B cell (primary cell): ENCODE measurements around the gene TRNP1.

Source experiments
- CTCF ChIP-seq: fragments of 200-600 bp; IDR thresholded peaks from one replicate; pipeline ENCODE4 v1.8.0; 2022; ENCODE audit warnings: antibody characterized with exemption, mild to moderate bottlenecking
- EZH2 ChIP-seq: IDR thresholded peaks from 2 replicates; pipeline ENCODE4 v1.6.1; 2012; ENCODE audit warnings: borderline replicate concordance, low read depth, mild to moderate bottlenecking, moderate library complexity, low read length; ENCODE audit not compliant: insufficient read depth, poor library complexity, severe bottlenecking

GRCh38 chr1:26983863-26984262, 9.6 kb upstream of the TRNP1 start:
- TF ChIP-seq CTCF (no peak), EZH2 (no peak)
